BJ (cell line): Measurements from ENCODE around the gene CINP. TPM values are rescaled to one million over a fixed set of nuclear protein-coding genes. Genes with fewer than 3 reads are reported as not detected.

Experiments
- CTCF ChIA-PET: fragments of 350-600 bp; formaldehyde crosslinking; extraction: SDS; loops from one replicate; lab custom pipeline; 2021; ENCODE audit warnings: antibody characterized with exemption, inconsistent platforms; lab: Yijun Ruan, JAX
- POLR2A ChIA-PET: fragments of 300-600 bp; sonication (Branson Sonifier 250); formaldehyde crosslinking; extraction: SDS; loops from one replicate; lab custom pipeline; 2021; ENCODE audit warnings: antibody characterized with exemption; lab: Charles Lee
- DNase-seq: peaks from one replicate; pipeline ENCODE4 v3.0.0-alpha.2; 2011; ENCODE audit warnings: low read depth
- H3K27me3 ChIP-seq: 2 replicates; pipeline ENCODE4 v1.6.0; 2011; ENCODE audit warnings: low read length; ENCODE audit not compliant: control insufficient read depth, insufficient read depth
- H3K36me3 ChIP-seq: 2 replicates; pipeline ENCODE4 v1.5.1; 2011; ENCODE audit warnings: low read length; ENCODE audit not compliant: control insufficient read depth, insufficient read depth
- H3K4me3 ChIP-seq: 2 replicates; pipeline ENCODE4 v1.5.1; 2011; ENCODE audit warnings: low read depth, mild to moderate bottlenecking, control low read depth, low read length
- CTCF ChIP-seq: IDR thresholded peaks from 2 replicates; pipeline ENCODE4 v1.5.1; 2011; ENCODE audit warnings: low read depth, mild to moderate bottlenecking, control low read depth, inconsistent platforms, low read length, moderate library complexity; ENCODE audit not compliant: insufficient read depth
- polyA plus RNA-seq: library from polyadenylated mRNA; depleted of rRNA; stranded (reverse); fragments of >200 nt; gene quantifications from 2 replicates; pipeline ENCODE4 v1.2.3, GENCODE V29; 2011

Gene CINP
- polyA plus RNA-seq, 1 experiment, result 49.1 TPM

DNA sequence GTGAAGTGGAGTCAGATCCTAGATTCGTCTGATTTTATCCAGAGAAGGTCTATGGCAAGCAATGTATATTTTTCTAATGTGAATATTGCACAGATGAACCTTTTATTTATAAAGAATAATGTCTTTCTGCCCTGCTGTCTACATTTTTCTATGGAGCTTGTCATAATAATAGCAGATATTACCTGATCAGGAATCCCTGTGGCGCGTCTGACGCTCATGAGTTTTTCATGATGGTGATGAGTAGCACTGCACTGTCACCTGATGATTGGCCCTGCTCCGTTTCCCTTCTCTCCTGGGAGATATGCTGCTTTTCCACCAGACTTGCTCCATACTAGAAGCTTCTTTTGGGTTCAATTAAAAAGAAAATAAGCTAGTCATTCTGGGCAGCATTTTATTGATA is 20.5 kb downstream of the CINP start:
- CTCF ChIA-PET, result interaction anchor here (0.6 kb wide), 1 partner anchor 83 kb away, joined by 3 read pairs; no protein-coding TSS in a partner anchor

GRCh38 chr14:102341566-102341965 is 21.1 kb downstream of the CINP start:
- no peak for DNase-seq

More for the DNA sequence above, 20.5 kb downstream of the CINP start:
- POLR2A ChIA-PET, result no interaction called here
- no peak for DNase-seq
- no peak for TF ChIP-seq CTCF
- Histone ChIP-seq H3K4me3 (no peak overlapping the region), H3K27me3 (no peaks in the 10 kb centered on the region), H3K36me3 (peaks cover 26% of the 10 kb centered on the region)

GRCh38 chr14:102338724-102339123 is 24.0 kb downstream of the CINP start:
- POLR2A ChIA-PET, result no interaction called here
- TF ChIP-seq CTCF, result no peak
- H3K27me3 ChIP-seq, result no peaks in the 10 kb centered on the region
- peaks cover 17% of the 10 kb centered on the region for H3K36me3 ChIP-seq
- no peak for DNase-seq
- CTCF ChIA-PET, result interaction anchor here (1.5 kb wide), 1 partner anchor 11 kb away, joined by 6 read pairs; no protein-coding TSS in a partner anchor
- H3K4me3 ChIP-seq, result no peak overlapping the region

More at GRCh38 chr14:102341566-102341965, 21.1 kb downstream of the CINP start:
- H3K4me3 ChIP-seq, result no peak overlapping the region
- no peak for TF ChIP-seq CTCF
- ChIA-PET POLR2A (no interaction called here), CTCF (interaction anchor here (0.6 kb wide), 1 partner anchor 84 kb away, joined by 3 read pairs; no protein-coding TSS in a partner anchor)
- peaks cover 24% of the 10 kb centered on the region for H3K36me3 ChIP-seq
- H3K27me3 ChIP-seq, result no peaks in the 10 kb centered on the region

- ChIA-PET CTCF (no interaction called here), POLR2A (no interaction called here)
- Histone ChIP-seq H3K36me3 (peaks cover 18% of the 10 kb centered on the region), H3K4me3 (no peak overlapping the region), H3K27me3 (no peaks in the 10 kb centered on the region)
- no peak for TF ChIP-seq CTCF
- no peak for DNase-seq
These were observed 27.5 kb downstream of the CINP start for GRCh38 chr14:102335163-102335562.

GRCh38 chr14:102333795-102334705 is 28.6 kb downstream of the CINP start:
- Histone ChIP-seq H3K27me3 (no peaks in the 10 kb centered on the region), H3K4me3 (no peak overlapping the region), H3K36me3 (peaks cover 16% of the 10 kb centered on the region)
- ChIA-PET CTCF (interaction anchor here (0.7 to 1.4 kb wide), 2 partner anchors 10 to 39 kb away, joined by 3 read pairs; no protein-coding TSS in a partner anchor), POLR2A (no interaction called here)
- no peak for TF ChIP-seq CTCF
- no peak for DNase-seq
